HepG2 (cell line): ENCODE measurements around the gene GPX7. TPM values are rescaled to one million over a fixed set of nuclear protein-coding genes. Genes with fewer than 3 reads are reported as not detected.

Experiments used
- ATF1 ChIP-seq: IDR thresholded peaks from 2 replicates; pipeline ENCODE4 v1.6.1; 2016; ENCODE audit warnings: mild to moderate bottlenecking, control low read depth
- CAMTA2 ChIP-seq: sonication (generic); formaldehyde crosslinking; IDR thresholded peaks from 2 replicates; pipeline ENCODE4 v1.4.0; 2020; ENCODE audit warnings: mild to moderate bottlenecking, missing genetic modification reagents, borderline replicate concordance
- GLI4 ChIP-seq: sonication (generic); formaldehyde crosslinking; IDR thresholded peaks from 2 replicates; pipeline ENCODE4 v1.5.1; 2020; ENCODE audit warnings: missing genetic modification reagents, mild to moderate bottlenecking, moderate library complexity, borderline replicate concordance
- ISL2 ChIP-seq: sonication (generic); formaldehyde crosslinking; IDR thresholded peaks from 2 replicates; pipeline ENCODE4 v1.5.0; 2020; ENCODE audit warnings: missing genetic modification reagents
- MAZ ChIP-seq, 2 experiments: sonication (generic) in 1 of 2; formaldehyde crosslinking in 1 of 2; IDR thresholded peaks; 2 replicates each; pipeline versions ENCODE4 v1.5.0 to v1.6.1; 2012 to 2020; ENCODE audit warnings: low read depth in 2 of 2, mild to moderate bottlenecking in 2 of 2, borderline replicate concordance in 1 of 2, improper control_type of control experiment in 1 of 2, low read length in 1 of 2, missing genetic modification reagents in 1 of 2, moderate library complexity in 1 of 2
- MTA1 ChIP-seq: sonication (generic); formaldehyde crosslinking; IDR thresholded peaks from 2 replicates; pipeline ENCODE4 v1.4.0; 2020; ENCODE audit warnings: missing genetic modification reagents, mild to moderate bottlenecking, borderline replicate concordance
- SALL2 ChIP-seq: sonication (generic); formaldehyde crosslinking; IDR thresholded peaks from 2 replicates; pipeline ENCODE4 v1.8.1; 2023; ENCODE audit warnings: mild to moderate bottlenecking, missing genetic modification reagents, inconsistent platforms
- TAF15 ChIP-seq: fragments of 200-400 bp; formaldehyde crosslinking; IDR thresholded peaks from one replicate; pipeline ENCODE4 v1.6.1; 2018; ENCODE audit warnings: mild to moderate bottlenecking, low read depth, low read length; ENCODE audit not compliant: poor library complexity, severe bottlenecking
- ZKSCAN1 ChIP-seq: fragments of 150-350 bp; IDR thresholded peaks from 2 replicates; pipeline ENCODE4 v1.6.1; 2014; ENCODE audit warnings: low read length
- ZKSCAN8 ChIP-seq: IDR thresholded peaks from 2 replicates; pipeline ENCODE4 v1.6.1; 2016; ENCODE audit warnings: borderline replicate concordance, missing genetic modification reagents, missing compliant biosample characterization
- ZNF317 ChIP-seq: sonication (generic); formaldehyde crosslinking; IDR thresholded peaks from 2 replicates; pipeline ENCODE4 v1.5.0; 2020; ENCODE audit warnings: mild to moderate bottlenecking, missing genetic modification reagents
- ZNF33B ChIP-seq: sonication (generic); formaldehyde crosslinking; IDR thresholded peaks from 2 replicates; pipeline ENCODE4 v1.5.1; 2020; ENCODE audit warnings: mild to moderate bottlenecking, missing genetic modification reagents
- ZNF430 ChIP-seq: sonication (generic); formaldehyde crosslinking; IDR thresholded peaks from 2 replicates; pipeline ENCODE4 v1.9.0; 2021; ENCODE audit warnings: mild to moderate bottlenecking, missing genetic modification reagents
- ZNF713 ChIP-seq: sonication (generic); formaldehyde crosslinking; IDR thresholded peaks from 2 replicates; pipeline ENCODE4 v1.4.0; 2020; ENCODE audit warnings: mild to moderate bottlenecking, missing genetic modification reagents
- ZNF850 ChIP-seq: sonication (generic); formaldehyde crosslinking; conservative IDR thresholded peaks from 2 replicates; pipeline ENCODE4 v1.9.0; 2021; ENCODE audit warnings: mild to moderate bottlenecking, missing genetic modification reagents
- polyA plus RNA-seq, 8 experiments: library from polyadenylated mRNA; depleted of rRNA in 3 of 8; stranded (reverse) in 7 of 8; unstranded in 1 of 8; fragments of >200 nt; fragmentation: Illumina TruSeq in 4 of 8; extraction: Trizol in 4 of 8; gene quantifications; 2 replicates each; pipeline versions ENCODE4 v1.2.1 to v1.2.3, GENCODE V29; 2011 to 2016; ENCODE audit warnings: low read depth in 4 of 8, missing spikeins in 1 of 8, mixed read lengths in 1 of 8; ENCODE audit not compliant: insufficient read depth in 1 of 8
- total RNA-seq, 5 experiments: library from RNA; depleted of rRNA; stranded (reverse); fragments of >200 nt; fragmentation: Illumina TruSeq; extraction: Trizol; gene quantifications; 2 replicates each; pipeline ENCODE4 v1.2.3, GENCODE V29; 2016; ENCODE audit warnings: low read depth in 1 of 5
- TF ChIP-seq, protein P1 (sequence below): sonication (generic); formaldehyde crosslinking; IDR thresholded peaks from 2 replicates; pipeline ENCODE4 v1.5.0; 2020; ENCODE audit warnings: missing genetic modification reagents, mild to moderate bottlenecking, borderline replicate concordance
- TF ChIP-seq, protein P2 (sequence below): sonication (generic); formaldehyde crosslinking; IDR thresholded peaks from 2 replicates; pipeline ENCODE4 v1.4.0; 2020; ENCODE audit warnings: mild to moderate bottlenecking, low read depth, missing genetic modification reagents
- TF ChIP-seq, protein P3 (sequence below): sonication (generic); formaldehyde crosslinking; IDR thresholded peaks from 2 replicates; pipeline ENCODE4 v1.9.0; 2021; ENCODE audit warnings: missing genetic modification reagents, borderline replicate concordance
- TF ChIP-seq, protein P4 (sequence below): sonication (generic); formaldehyde crosslinking; conservative IDR thresholded peaks from 2 replicates; pipeline ENCODE4 v1.8.1; 2023; ENCODE audit warnings: missing genetic modification reagents
- TF ChIP-seq, protein P5 (sequence below): sonication (generic); formaldehyde crosslinking; conservative IDR thresholded peaks from 2 replicates; pipeline ENCODE4 v1.8.0; 2022; ENCODE audit warnings: mild to moderate bottlenecking, moderate library complexity, missing genetic modification reagents

The GPX7 gene
- total and polyA plus RNA-seq, 2 of the 13 experiments (the other 11 are each of a cell fraction or from before 2014, with no cell fraction given), result 14.1 to 16.2 TPM

DNA sequence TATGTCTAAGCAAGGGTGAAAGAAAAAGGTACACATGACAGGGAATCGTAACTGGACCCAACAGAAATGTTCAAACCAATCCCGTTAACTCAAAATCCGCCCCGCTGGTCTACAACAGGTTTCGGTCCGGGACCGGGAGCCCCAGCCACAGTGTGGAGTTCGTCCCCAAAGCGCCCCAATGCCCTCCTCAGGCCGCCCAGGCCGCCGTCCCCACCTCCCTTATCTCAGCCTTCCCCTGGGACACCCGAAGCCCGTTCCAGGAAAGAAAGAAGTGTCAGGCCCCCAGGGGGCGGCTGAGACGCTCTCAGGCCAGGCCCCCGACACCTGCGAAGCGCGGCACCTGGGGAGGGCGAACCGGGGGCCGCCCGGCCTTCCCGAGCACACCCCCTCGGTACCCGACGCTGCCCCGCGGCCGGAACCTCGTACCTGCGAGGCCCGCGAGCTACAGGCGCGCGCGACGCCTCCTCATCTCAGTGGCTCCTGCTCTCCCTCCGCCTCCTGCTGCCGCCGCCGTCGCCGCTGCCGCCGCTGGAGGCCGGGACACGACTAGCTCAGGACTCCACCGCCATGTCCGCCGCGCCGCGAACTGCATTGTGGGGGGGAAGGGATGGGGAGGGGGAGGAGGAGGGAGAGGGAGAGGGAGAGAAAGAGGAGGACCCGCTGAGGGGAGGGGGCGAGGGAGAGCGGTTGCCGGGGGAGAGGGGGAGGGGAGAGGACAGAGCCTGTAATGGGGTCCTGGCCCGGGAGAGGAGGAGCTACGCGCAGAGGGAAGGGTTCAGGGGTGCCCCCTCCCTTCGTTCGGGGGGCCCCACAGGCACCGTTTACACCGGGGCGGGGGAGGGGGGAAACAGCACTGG, 49.4 kb upstream of the GPX7 start, which contains the start of gene TUT4 (continued):
- TF ChIP-seq GLI4 (CRISPR knock-in tag) (peak; percentile 56; the same call in 1 of the 2 replicates), ZNF850 (CRISPR knock-in tag) (0 out of 2 replicates have a peak, but pooled peaks have one; percentile 35), TAF15 (no peak), ZNF713 (CRISPR knock-in tag) (no peak), ATF1 (CRISPR knock-in tag) (no peak), MAZ (IDR thresholded peaks at IDR 0.05; ENCODE audit: borderline replicate concordance, low read depth, low read length) (no peak; the same call in 1 of the 2 replicates), MAZ (CRISPR knock-in tag; IDR thresholded peaks at IDR 0.05; ENCODE audit: low read depth) (peak; percentile 74), ZKSCAN1 (no peak), MTA1 (CRISPR knock-in tag) (no peak), ISL2 (no peak), ZKSCAN8 (CRISPR knock-in tag) (peak; percentile 3; the same call in 1 of the 2 replicates), SALL2 (no peak; the same call in 1 of the 2 replicates), CAMTA2 (CRISPR knock-in tag) (no peak; the same call in 1 of the 2 replicates), ZNF33B (CRISPR knock-in tag) (0 out of 2 replicates have a peak, but pooled peaks have one; percentile 74), ZNF430 (CRISPR knock-in tag) (0 out of 2 replicates have a peak, but pooled peaks have one; percentile 31), ZNF317 (CRISPR knock-in tag) (peak; percentile 22; the same call in 1 of the 2 replicates)
- TF ChIP-seq, protein P1, sequence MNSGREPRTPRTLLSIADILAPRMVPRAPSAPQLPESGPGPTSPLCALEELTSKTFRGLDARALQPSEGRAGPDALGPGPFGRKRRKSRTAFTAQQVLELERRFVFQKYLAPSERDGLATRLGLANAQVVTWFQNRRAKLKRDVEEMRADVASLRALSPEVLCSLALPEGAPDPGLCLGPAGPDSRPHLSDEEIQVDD (CRISPR knock-in tag), result peak; percentile 32; the same call in 1 of the 2 replicates
- TF ChIP-seq, protein P2, sequence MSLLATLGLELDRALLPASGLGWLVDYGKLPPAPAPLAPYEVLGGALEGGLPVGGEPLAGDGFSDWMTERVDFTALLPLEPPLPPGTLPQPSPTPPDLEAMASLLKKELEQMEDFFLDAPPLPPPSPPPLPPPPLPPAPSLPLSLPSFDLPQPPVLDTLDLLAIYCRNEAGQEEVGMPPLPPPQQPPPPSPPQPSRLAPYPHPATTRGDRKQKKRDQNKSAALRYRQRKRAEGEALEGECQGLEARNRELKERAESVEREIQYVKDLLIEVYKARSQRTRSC (CRISPR knock-in tag), result no peak
- TF ChIP-seq, protein P3, sequence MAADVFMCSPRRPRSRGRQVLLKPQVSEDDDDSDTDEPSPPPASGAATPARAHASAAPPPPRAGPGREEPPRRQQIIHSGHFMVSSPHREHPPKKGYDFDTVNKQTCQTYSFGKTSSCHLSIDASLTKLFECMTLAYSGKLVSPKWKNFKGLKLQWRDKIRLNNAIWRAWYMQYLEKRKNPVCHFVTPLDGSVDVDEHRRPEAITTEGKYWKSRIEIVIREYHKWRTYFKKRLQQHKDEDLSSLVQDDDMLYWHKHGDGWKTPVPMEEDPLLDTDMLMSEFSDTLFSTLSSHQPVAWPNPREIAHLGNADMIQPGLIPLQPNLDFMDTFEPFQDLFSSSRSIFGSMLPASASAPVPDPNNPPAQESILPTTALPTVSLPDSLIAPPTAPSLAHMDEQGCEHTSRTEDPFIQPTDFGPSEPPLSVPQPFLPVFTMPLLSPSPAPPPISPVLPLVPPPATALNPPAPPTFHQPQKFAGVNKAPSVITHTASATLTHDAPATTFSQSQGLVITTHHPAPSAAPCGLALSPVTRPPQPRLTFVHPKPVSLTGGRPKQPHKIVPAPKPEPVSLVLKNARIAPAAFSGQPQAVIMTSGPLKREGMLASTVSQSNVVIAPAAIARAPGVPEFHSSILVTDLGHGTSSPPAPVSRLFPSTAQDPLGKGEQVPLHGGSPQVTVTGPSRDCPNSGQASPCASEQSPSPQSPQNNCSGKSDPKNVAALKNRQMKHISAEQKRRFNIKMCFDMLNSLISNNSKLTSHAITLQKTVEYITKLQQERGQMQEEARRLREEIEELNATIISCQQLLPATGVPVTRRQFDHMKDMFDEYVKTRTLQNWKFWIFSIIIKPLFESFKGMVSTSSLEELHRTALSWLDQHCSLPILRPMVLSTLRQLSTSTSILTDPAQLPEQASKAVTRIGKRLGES (CRISPR knock-in tag), result no peak
- TF ChIP-seq, protein P4, sequence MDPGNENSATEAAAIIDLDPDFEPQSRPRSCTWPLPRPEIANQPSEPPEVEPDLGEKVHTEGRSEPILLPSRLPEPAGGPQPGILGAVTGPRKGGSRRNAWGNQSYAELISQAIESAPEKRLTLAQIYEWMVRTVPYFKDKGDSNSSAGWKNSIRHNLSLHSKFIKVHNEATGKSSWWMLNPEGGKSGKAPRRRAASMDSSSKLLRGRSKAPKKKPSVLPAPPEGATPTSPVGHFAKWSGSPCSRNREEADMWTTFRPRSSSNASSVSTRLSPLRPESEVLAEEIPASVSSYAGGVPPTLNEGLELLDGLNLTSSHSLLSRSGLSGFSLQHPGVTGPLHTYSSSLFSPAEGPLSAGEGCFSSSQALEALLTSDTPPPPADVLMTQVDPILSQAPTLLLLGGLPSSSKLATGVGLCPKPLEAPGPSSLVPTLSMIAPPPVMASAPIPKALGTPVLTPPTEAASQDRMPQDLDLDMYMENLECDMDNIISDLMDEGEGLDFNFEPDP (CRISPR knock-in tag), result 0 out of 2 replicates have a peak, but pooled peaks have one; percentile 63
- TF ChIP-seq, protein P5, sequence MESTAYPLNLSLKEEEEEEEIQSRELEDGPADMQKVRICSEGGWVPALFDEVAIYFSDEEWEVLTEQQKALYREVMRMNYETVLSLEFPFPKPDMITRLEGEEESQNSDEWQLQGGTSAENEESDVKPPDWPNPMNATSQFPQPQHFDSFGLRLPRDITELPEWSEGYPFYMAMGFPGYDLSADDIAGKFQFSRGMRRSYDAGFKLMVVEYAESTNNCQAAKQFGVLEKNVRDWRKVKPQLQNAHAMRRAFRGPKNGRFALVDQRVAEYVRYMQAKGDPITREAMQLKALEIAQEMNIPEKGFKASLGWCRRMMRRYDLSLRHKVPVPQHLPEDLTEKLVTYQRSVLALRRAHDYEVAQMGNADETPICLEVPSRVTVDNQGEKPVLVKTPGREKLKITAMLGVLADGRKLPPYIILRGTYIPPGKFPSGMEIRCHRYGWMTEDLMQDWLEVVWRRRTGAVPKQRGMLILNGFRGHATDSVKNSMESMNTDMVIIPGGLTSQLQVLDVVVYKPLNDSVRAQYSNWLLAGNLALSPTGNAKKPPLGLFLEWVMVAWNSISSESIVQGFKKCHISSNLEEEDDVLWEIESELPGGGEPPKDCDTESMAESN (CRISPR knock-in tag), result 0 out of 2 replicates have a peak, but pooled peaks have one; percentile 69
